Measurements from ENCODE around the gene CENPB. TPM values are rescaled to one million over a fixed set of nuclear protein-coding genes. Genes with fewer than 3 reads are reported as not detected.

CENPB gene
- total RNA-seq, 4 donors from 2014 or later, result 72.8 to 109 (median 100) TPM

- no peak overlapping the region for H3K4me3 ChIP-seq
- H3K36me3 ChIP-seq, result no peaks in the 10 kb centered on the region
- TF ChIP-seq POLR2A (IDR thresholded peaks at IDR 0.05) (no peak), EP300 (IDR thresholded peaks at IDR 0.05) (no peak), CTCF (IDR thresholded peaks at IDR 0.05) (no peak)
- peaks cover 0 to 22% (median 10%) of the 10 kb centered on the region in 4 donors for H3K4me1 ChIP-seq
- WGBS, 2 donors, result 75 to 93% methylated on average over 4 of the region's 4 CpGs
- H3K27ac ChIP-seq, result no peak overlapping the region
- no peaks in the 10 kb centered on the region for H3K27me3 ChIP-seq
- H3K9me3 ChIP-seq, result no peaks in the 10 kb centered on the region
- no peak for DNase-seq (ENCODE audit: low spot score in 2 of 2)
Measured at GRCh38 chr20:3775457-3776108, 11.0 kb downstream of the CENPB start.

GRCh38 chr20:3771552-3772058, 14.9 kb downstream of the CENPB start:
- H3K27ac ChIP-seq, result no peak overlapping the region
- no peaks in the 10 kb centered on the region for H3K9me3 ChIP-seq
- 82 to 83% methylated on average over 7 of the region's 7 CpGs for WGBS, 2 donors
- no peak overlapping the region for H3K4me3 ChIP-seq
- peaks cover 0 to 22% (median 15%) of the 10 kb centered on the region in 4 donors for H3K4me1 ChIP-seq
- TF ChIP-seq CTCF (IDR thresholded peaks at IDR 0.05), result no peak
- TF ChIP-seq POLR2A (IDR thresholded peaks at IDR 0.05), result no peak
- no peak for TF ChIP-seq EP300 (IDR thresholded peaks at IDR 0.05)
- no peak for DNase-seq (ENCODE audit: low spot score in 2 of 2)
- no peaks in the 10 kb centered on the region for H3K36me3 ChIP-seq
- H3K27me3 ChIP-seq, result no peaks in the 10 kb centered on the region

- 1 to 2% methylated on average over 28 to 41 of the region's 51 CpGs for WGBS, 2 donors
- H3K9me3 ChIP-seq, result no peaks in the 10 kb centered on the region
- no peaks in the 10 kb centered on the region for H3K36me3 ChIP-seq
- H3K4me3 ChIP-seq, result peak overlapping the region; percentile 66 to 70 (median 68)
- H3K27me3 ChIP-seq, result no peaks in the 10 kb centered on the region
- H3K27ac ChIP-seq, result peak overlapping the region; percentile 79 to 96 (median 90)
- DNase-seq (ENCODE audit: low spot score in 2 of 2), result peak; percentile 60 to 61
- peaks cover 0 to 51% (median 23%) of the 10 kb centered on the region in 4 donors for H3K4me1 ChIP-seq
- TF ChIP-seq POLR2A (IDR thresholded peaks at IDR 0.05) (no peak), EP300 (IDR thresholded peaks at IDR 0.05) (no peak), CTCF (IDR thresholded peaks at IDR 0.05) (peak; percentile 43 to 76 (median 63))
Measured at GRCh38 chr20:3768342-3769130, 18.0 kb downstream of the CENPB start.

- Histone ChIP-seq H3K27me3 (no peaks in the 10 kb centered on the region), H3K4me3 (peak within 1 kb of the TSS; percentile 67 to 83 (median 70)), H3K27ac (peak within 1 kb of the TSS; percentile 79 to 96 (median 90)), H3K9me3 (no peaks in the 10 kb centered on the region), H3K4me1 (peaks cover 0 to 51% (median 23%) of the 10 kb centered on the region in 4 donors), H3K36me3 (no peaks in the 10 kb centered on the region)
- TF ChIP-seq EP300 (IDR thresholded peaks at IDR 0.05), result peak; percentile 93 to 95
- TF ChIP-seq POLR2A (IDR thresholded peaks at IDR 0.05), result peak; percentile 51 to 87
- TF ChIP-seq CTCF (IDR thresholded peaks at IDR 0.05), result peak in 2 of 5 experiments; percentile 14 to 21
- 0% methylated on average over 48 to 76 of the region's 80 CpGs for WGBS, 2 donors
- DNase-seq (ENCODE audit: low spot score in 2 of 2), result peak; percentile 96 to 97
Measured at GRCh38 chr20:3767427-3768341, 18.9 kb downstream of the CENPB start, which contains the start of gene ADISSP. Gene ADISSP, minus strand, starts transcription at chr20:3767753. Its CDS starts 7,653 bp downstream, at chr20:3760100.
